Trophoblast cell (in vitro differentiated cells and primary cell): ENCODE results near the gene UNC93A.

ENCODE experiments used
- DNase-seq, 2 donors: peaks; one replicate each; pipeline ENCODE4 v3.0.0-alpha.2; 2016
- H2AFZ ChIP-seq: 2 replicates; pipeline ENCODE4 v1.6.1; 2013; ENCODE audit warnings: low read length, moderate library complexity, mild to moderate bottlenecking; ENCODE audit not compliant: insufficient read depth, poor library complexity
- H2AK5ac ChIP-seq: 2 replicates; pipeline ENCODE4 v1.6.1; 2013; ENCODE audit warnings: mild to moderate bottlenecking, low read length
- H2BK120ac ChIP-seq: 2 replicates; pipeline ENCODE4 v1.6.1; 2013; ENCODE audit warnings: low read length, mild to moderate bottlenecking, moderate library complexity; ENCODE audit not compliant: insufficient read depth, poor library complexity
- H2BK12ac ChIP-seq: 2 replicates; pipeline ENCODE4 v1.6.1; 2013; ENCODE audit warnings: mild to moderate bottlenecking, low read length, moderate library complexity
- H2BK5ac ChIP-seq: 2 replicates; pipeline ENCODE4 v1.6.1; 2013; ENCODE audit warnings: low read length, low read depth, moderate library complexity, mild to moderate bottlenecking; ENCODE audit not compliant: poor library complexity
- H3K14ac ChIP-seq: 2 replicates; pipeline ENCODE4 v1.6.1; 2013; ENCODE audit warnings: mild to moderate bottlenecking, low read length
- H3K18ac ChIP-seq: 2 replicates; pipeline ENCODE4 v1.6.1; 2013; ENCODE audit warnings: mild to moderate bottlenecking, low read length
- H3K23ac ChIP-seq: 2 replicates; pipeline ENCODE4 v1.6.1; 2013; ENCODE audit warnings: low read length
- H3K27ac ChIP-seq: 2 replicates; pipeline ENCODE4 v1.5.1; 2013; ENCODE audit warnings: low read depth, mild to moderate bottlenecking, inconsistent platforms, low read length, moderate library complexity
- H3K27me3 ChIP-seq: 2 replicates; pipeline ENCODE4 v1.6.1; 2013; ENCODE audit warnings: inconsistent platforms, mild to moderate bottlenecking, low read length, moderate library complexity; ENCODE audit not compliant: insufficient read depth
- H3K36me3 ChIP-seq, 2 experiments: 1 replicate in 1 of 2; 2 replicates in 1 of 2; pipeline ENCODE4 v1.6.1; 2013; ENCODE audit warnings: low read length in 2 of 2, mild to moderate bottlenecking in 2 of 2, moderate library complexity in 1 of 2; ENCODE audit not compliant: insufficient read depth in 2 of 2, control insufficient read depth in 1 of 2
- H3K4ac ChIP-seq: 2 replicates; pipeline ENCODE4 v1.6.1; 2013; ENCODE audit warnings: low read depth, mild to moderate bottlenecking, low read length, moderate library complexity
- H3K4me1 ChIP-seq, 2 experiments: 1 replicate in 1 of 2; 2 replicates in 1 of 2; pipeline ENCODE4 v1.6.1; 2013; ENCODE audit warnings: low read length in 2 of 2, mild to moderate bottlenecking in 2 of 2, moderate library complexity in 1 of 2; ENCODE audit not compliant: insufficient read depth in 2 of 2, control insufficient read depth in 1 of 2
- H3K4me2 ChIP-seq: 2 replicates; pipeline ENCODE4 v1.6.1; 2013; ENCODE audit warnings: inconsistent platforms, mild to moderate bottlenecking, low read length, moderate library complexity
- H3K4me3 ChIP-seq: 2 replicates; pipeline ENCODE4 v1.5.1; 2013; ENCODE audit warnings: mild to moderate bottlenecking, low read depth, low read length, inconsistent platforms
- H3K79me1 ChIP-seq: one replicate; pipeline ENCODE4 v1.6.1; 2013; ENCODE audit warnings: low read length
- H3K79me2 ChIP-seq: 2 replicates; pipeline ENCODE4 v1.6.1; 2013; ENCODE audit warnings: low read length, mild to moderate bottlenecking; ENCODE audit not compliant: control insufficient read depth, insufficient read depth, poor library complexity
- H3K9ac ChIP-seq: 2 replicates; pipeline ENCODE4 v1.6.1; 2013; ENCODE audit warnings: mild to moderate bottlenecking, low read length
- H3K9me3 ChIP-seq: 2 replicates; pipeline ENCODE4 v1.6.1; 2013; ENCODE audit warnings: low read depth, mild to moderate bottlenecking, control low read depth, inconsistent platforms, low read length; ENCODE audit not compliant: insufficient read depth
- H4K12ac ChIP-seq: 2 replicates; pipeline ENCODE4 v1.6.1; 2013; ENCODE audit warnings: low read depth, mild to moderate bottlenecking, low read length, moderate library complexity
- H4K8ac ChIP-seq: 2 replicates; pipeline ENCODE4 v1.6.1; 2013; ENCODE audit warnings: low read depth, mild to moderate bottlenecking, low read length, moderate library complexity
- H4K91ac ChIP-seq: one replicate; pipeline ENCODE4 v1.6.1; 2013; ENCODE audit warnings: low read depth, mild to moderate bottlenecking, low read length, moderate library complexity
- WGBS: extraction: QIAGEN DNeasy Blood & Tissue Kit; methylation state at CpG from one replicate; pipeline ENCODE4 v1.1.7; 2013; ENCODE audit warnings: missing lambda C conversion rate; ENCODE audit not compliant: insufficient read length, insufficient coverage; ENCODE audit errors: extremely low coverage; 5-methylcytosine and 5-hydroxymethylcytosine counted together

The UNC93A gene

DNA sequence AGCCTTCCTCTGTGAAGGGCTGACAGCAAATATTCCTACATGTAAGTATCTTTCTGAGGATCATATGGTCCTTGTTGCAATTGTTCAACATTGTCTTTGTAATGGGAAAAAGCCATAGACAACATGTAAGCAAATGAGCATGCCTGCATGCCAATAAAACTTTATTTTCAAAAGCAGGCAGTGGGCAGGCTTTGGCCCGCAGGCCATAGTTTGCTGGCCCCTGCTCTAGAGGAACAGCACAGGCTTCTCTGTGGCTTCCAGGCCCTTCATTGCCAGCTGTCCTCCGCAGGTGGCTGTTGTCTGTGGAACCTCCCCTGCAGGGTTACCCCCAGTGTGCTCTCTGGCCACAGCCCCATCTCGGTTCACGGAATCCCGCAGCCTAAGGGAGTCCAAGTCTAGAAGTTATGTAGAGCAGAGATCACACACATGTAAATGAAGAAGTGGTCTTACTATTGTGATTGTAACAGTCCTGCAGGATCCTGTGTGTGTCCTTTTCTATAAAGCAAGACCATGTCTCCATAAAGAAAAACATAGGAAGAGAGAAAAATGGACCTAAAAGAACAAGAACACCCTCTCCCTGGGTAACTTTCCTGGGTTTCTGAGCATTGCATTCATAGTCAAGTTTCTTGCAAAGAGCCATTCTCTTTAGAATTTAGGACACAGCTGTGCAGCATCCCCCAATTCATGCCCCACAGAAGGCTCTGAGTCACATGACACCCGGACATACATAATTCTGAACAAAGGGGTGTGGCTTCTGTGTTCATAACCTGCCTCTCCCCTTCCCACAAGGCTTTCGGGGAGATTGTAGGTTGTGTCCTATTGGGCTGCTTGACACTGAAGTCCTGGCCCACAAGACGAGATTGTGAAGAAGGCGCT lies 10.0 kb downstream of the UNC93A start:
- Histone ChIP-seq H2AK5ac (no peak overlapping the region), H3K27me3 (no peaks in the 10 kb centered on the region), H4K12ac (no peak overlapping the region), H3K23ac (no peak overlapping the region), H3K79me2 (no peaks in the 10 kb centered on the region), H2AFZ (no peak overlapping the region), H2BK5ac (no peak overlapping the region), H4K8ac (no peak overlapping the region), H3K4me3 (no peak overlapping the region), H3K36me3 (no peaks in the 10 kb centered on the region), H2BK120ac (no peak overlapping the region), H3K27ac (no peak overlapping the region), H3K14ac (no peak overlapping the region), H3K9ac (no peak overlapping the region), H4K91ac (no peak overlapping the region), H3K79me1 (no peaks in the 10 kb centered on the region), H3K9me3 (peaks cover 2% of the 10 kb centered on the region), H3K4ac (no peak overlapping the region), H3K4me2 (no peak overlapping the region), H3K18ac (no peak overlapping the region), H3K4me1 (peaks cover 4% of the 10 kb centered on the region in 2 experiments), H2BK12ac (no peak overlapping the region)
- no peak for DNase-seq
- WGBS = no CpG with 5 or more reads among the region's 9 CpGs

DNA sequence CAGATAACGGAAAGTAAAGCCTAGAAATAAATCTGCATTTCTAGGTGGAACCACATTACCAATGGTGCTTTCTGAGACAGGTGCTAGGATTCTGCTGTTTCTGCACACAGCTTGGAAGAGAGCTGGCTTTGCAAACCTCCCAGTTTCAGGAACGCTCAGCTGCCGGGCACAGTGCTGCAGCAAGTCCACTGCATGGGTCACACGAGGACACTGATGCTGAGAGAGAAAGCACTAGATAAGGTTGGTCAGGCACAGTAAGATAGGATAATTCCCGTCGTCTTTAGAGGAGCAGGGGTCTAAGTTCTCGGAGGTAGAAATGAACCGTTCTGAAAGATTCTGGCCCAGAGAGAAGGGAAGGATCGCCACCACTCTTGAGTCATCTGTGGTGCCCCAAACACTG lies 11.0 kb downstream of the UNC93A start:
- Histone ChIP-seq H4K8ac (no peak overlapping the region), H4K12ac (no peak overlapping the region), H3K36me3 (no peaks in the 10 kb centered on the region), H3K4me1 (peaks cover 11% of the 10 kb centered on the region in 2 experiments), H2AK5ac (no peak overlapping the region), H2AFZ (no peak overlapping the region), H3K79me1 (peaks cover 2% of the 10 kb centered on the region), H3K4ac (no peak overlapping the region), H4K91ac (no peak overlapping the region), H3K79me2 (no peaks in the 10 kb centered on the region), H3K18ac (no peak overlapping the region), H3K27me3 (no peaks in the 10 kb centered on the region), H3K23ac (no peak overlapping the region), H3K14ac (no peak overlapping the region), H3K4me3 (no peak overlapping the region), H3K4me2 (no peak overlapping the region), H3K27ac (no peak overlapping the region), H2BK5ac (no peak overlapping the region), H2BK12ac (no peak overlapping the region), H3K9me3 (peaks cover 4% of the 10 kb centered on the region), H3K9ac (no peak overlapping the region), H2BK120ac (no peak overlapping the region)
- no CpG with 5 or more reads among the region's 9 CpGs for WGBS
- no peak for DNase-seq

DNA sequence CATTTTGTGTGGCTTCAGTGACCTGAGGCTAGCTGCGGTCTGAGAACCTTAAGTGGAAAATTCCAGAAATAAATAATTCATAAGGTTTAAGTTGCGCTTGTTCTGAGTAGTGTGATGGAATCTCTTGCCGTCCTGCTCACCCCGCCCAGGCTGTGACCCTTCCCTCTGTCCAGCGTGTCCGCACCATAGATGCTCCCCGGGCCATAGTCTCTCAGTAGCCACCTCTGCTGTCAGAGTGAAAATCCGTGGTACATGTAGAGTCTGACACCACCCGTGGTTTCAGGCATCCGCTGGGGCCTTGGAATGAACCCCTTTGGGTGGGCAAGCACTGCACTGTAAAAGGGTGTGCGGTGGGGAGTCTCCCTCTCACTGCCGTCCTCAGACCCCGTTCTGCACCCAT lies 11.7 kb downstream of the UNC93A start:
- no CpG with 5 or more reads among the region's 13 CpGs for WGBS
- H3K9ac ChIP-seq = no peak overlapping the region
- DNase-seq = no peak
- H2BK120ac ChIP-seq = no peak overlapping the region
- no peaks in the 10 kb centered on the region for H3K79me2 ChIP-seq
- H3K4me1 ChIP-seq = peaks cover 11% of the 10 kb centered on the region in 2 experiments
- H4K8ac ChIP-seq = no peak overlapping the region
- no peak overlapping the region for H2BK5ac ChIP-seq
- no peak overlapping the region for H3K14ac ChIP-seq
- H3K9me3 ChIP-seq = peaks cover 7% of the 10 kb centered on the region
- no peak overlapping the region for H3K27ac ChIP-seq
- H3K4ac ChIP-seq = no peak overlapping the region
- no peak overlapping the region for H2AK5ac ChIP-seq
- no peak overlapping the region for H4K12ac ChIP-seq
- H3K36me3 ChIP-seq = no peaks in the 10 kb centered on the region
- no peaks in the 10 kb centered on the region for H3K27me3 ChIP-seq
- no peak overlapping the region for H3K4me3 ChIP-seq
- no peak overlapping the region for H2AFZ ChIP-seq
- H3K18ac ChIP-seq = no peak overlapping the region
- H3K79me1 ChIP-seq = peaks cover 2% of the 10 kb centered on the region
- H3K23ac ChIP-seq = no peak overlapping the region
- H4K91ac ChIP-seq = no peak overlapping the region
- no peak overlapping the region for H2BK12ac ChIP-seq
- no peak overlapping the region for H3K4me2 ChIP-seq

DNA sequence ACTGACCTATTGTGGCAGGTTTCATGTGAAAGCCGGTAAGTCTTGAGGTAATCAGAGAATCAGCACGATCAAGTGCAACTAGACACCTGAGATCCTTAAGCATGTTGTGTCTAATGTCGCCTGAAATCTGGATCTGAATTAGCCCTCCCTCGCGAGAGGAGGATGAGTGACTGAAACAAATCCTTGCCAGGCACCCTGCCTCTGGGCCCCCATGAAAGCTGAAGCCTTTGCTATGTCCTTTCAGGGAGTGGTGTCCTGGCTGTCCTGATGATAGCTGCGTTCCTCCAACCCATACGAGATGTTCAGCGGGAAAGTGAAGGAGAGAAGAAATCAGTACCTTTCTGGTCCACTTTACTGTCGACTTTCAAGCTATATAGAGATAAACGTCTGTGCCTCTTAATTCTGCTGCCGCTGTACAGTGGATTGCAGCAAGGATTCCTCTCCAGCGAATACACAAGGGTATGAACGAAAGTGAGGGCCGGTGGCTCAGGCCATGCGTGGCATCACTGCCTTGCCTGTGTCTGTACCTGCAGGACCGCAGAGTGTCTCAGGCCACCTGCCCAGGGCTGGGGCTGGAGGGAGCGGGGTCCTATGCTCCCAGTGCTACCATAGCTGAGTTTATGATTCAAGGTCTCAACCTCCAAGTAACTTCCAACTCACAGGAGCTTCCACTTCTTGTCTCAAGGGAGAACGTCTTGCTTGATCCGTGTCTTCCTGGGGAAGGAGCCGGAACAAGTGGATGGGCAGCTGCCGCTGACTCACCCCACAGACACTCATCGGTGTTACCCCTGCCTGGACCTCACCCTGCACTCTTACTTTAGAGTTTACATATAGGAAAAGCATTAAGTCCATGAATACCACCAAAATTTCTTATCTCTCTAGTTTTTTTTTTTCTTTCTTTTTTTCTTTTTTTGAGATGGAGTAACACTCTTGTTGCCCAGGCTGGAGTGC lies 12.8 kb downstream of the UNC93A start:
- Histone ChIP-seq H2AK5ac (no peak overlapping the region), H2BK12ac (no peak overlapping the region), H3K27me3 (no peaks in the 10 kb centered on the region), H2BK5ac (no peak overlapping the region), H3K9me3 (peaks cover 6% of the 10 kb centered on the region), H2AFZ (no peak overlapping the region), H3K4ac (no peak overlapping the region), H3K4me2 (no peak overlapping the region), H3K4me1 (peaks cover 11% of the 10 kb centered on the region in 2 experiments), H3K18ac (no peak overlapping the region), H3K4me3 (no peak overlapping the region), H3K9ac (no peak overlapping the region), H3K79me2 (no peaks in the 10 kb centered on the region), H3K14ac (no peak overlapping the region), H3K23ac (no peak overlapping the region), H4K91ac (no peak overlapping the region), H3K79me1 (peaks cover 2% of the 10 kb centered on the region), H3K36me3 (no peaks in the 10 kb centered on the region), H4K12ac (no peak overlapping the region), H3K27ac (no peak overlapping the region), H2BK120ac (no peak overlapping the region), H4K8ac (no peak overlapping the region)
- no CpG with 5 or more reads among the region's 22 CpGs for WGBS
- DNase-seq = no peak
